ENCODE measurements around the gene FHIT. TPM values are rescaled to one million over a fixed set of nuclear protein-coding genes. Genes with fewer than 3 reads are reported as not detected.

The FHIT gene
- total and polyA plus RNA-seq, 2 experiments from 2014 or later = 0.22 to 0.90 TPM

DNA sequence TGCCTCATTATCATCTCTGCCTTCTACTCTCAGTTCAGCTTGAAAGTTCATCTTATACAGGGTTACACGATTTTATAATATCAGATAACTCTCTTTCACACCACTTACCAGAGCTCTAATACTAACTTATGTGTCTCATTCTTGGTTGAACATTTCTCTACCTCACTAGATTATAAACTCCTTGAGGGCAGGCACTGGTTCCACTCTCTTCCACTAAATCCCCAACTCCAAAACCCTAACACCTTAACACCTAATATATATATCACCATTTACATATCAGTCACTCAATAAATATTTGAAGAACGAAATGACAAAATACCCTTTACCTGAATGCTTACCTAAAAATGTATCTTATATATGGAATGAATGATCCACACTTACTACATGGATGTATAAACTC lies 977.2 kb downstream of the FHIT start:
- Histone ChIP-seq H3K4me2 (ENCODE audit: unreplicated experiment) (no peak overlapping the region), H3K27ac (no peak overlapping the region), H3K27me3 (replicated peaks; ENCODE audit: insufficient read depth) (no peaks in the 10 kb centered on the region), H3K4me3 (no peak overlapping the region), H3K36me3 (ENCODE audit: low read depth) (no peaks in the 10 kb centered on the region), H3K9me3 (ENCODE audit: low read depth) (no peaks in the 10 kb centered on the region), H3K4me1 (ENCODE audit: insufficient read depth) (no peaks in the 10 kb centered on the region), H2AFZ (no peak overlapping the region), H3K9ac (no peak overlapping the region), H3K79me2 (ENCODE audit: insufficient read depth) (no peaks in the 10 kb centered on the region), H4K20me1 (ENCODE audit: insufficient read depth) (no peaks in the 10 kb centered on the region), H3F3A (ENCODE audit: insufficient read depth) (no peaks in the 10 kb centered on the region), H3K9me2 (ENCODE audit: insufficient read depth) (no peaks in the 10 kb centered on the region)
- TF ChIP-seq EZH2 (IDR thresholded peaks at IDR 0.05; ENCODE audit: insufficient read depth, poor library complexity, severe bottlenecking) = no peak
- no peak for TF ChIP-seq EZH2phosphoT487 (IDR thresholded peaks at IDR 0.05; ENCODE audit: insufficient read depth, low read depth)
- 30 to 47% methylated on average over 2 of the region's 2 CpGs for WGBS, 2 experiments (ENCODE audit: low coverage in 1 of 2, low lambda C conversion rate in 2 of 2, missing lambda C conversion rate in 2 of 2)
- in situ Hi-C loops (cut with MboI) = no loop called here
- no peak for DNase-seq

DNA sequence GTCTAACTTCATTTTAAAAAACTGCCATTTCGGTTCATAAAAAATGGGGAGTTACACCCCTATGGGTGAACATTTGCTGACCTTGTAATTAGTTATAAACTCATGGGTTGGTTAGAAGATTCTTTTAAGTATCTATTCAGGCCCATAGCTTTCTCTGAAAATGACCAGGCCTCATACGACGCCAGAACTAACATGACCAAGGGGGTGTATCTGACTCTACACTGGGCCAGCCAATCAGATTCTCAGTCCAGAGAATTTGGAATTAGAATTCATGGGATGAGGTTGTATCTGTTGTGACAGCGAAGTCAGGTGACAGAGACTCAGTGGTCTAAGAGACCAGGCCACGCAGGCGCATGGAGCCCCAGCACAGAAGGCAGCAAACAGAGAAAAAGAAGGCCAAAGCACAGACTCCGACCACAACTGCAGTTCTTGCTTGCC lies 981.4 kb downstream of the FHIT start:
- DNase-seq = no peak
- in situ Hi-C loops (cut with MboI) = no loop called here
- Histone ChIP-seq H3K4me1 (ENCODE audit: insufficient read depth) (no peaks in the 10 kb centered on the region), H3F3A (ENCODE audit: insufficient read depth) (no peaks in the 10 kb centered on the region), H3K9me3 (ENCODE audit: low read depth) (no peaks in the 10 kb centered on the region), H3K9ac (no peak overlapping the region), H3K27me3 (replicated peaks; ENCODE audit: insufficient read depth) (no peaks in the 10 kb centered on the region), H3K9me2 (ENCODE audit: insufficient read depth) (no peaks in the 10 kb centered on the region), H2AFZ (no peak overlapping the region), H4K20me1 (ENCODE audit: insufficient read depth) (no peaks in the 10 kb centered on the region), H3K79me2 (ENCODE audit: insufficient read depth) (no peaks in the 10 kb centered on the region), H3K4me2 (ENCODE audit: unreplicated experiment) (no peak overlapping the region), H3K36me3 (ENCODE audit: low read depth) (no peaks in the 10 kb centered on the region), H3K27ac (no peak overlapping the region), H3K4me3 (no peak overlapping the region)
- TF ChIP-seq EZH2 (IDR thresholded peaks at IDR 0.05; ENCODE audit: insufficient read depth, poor library complexity, severe bottlenecking) (no peak), EZH2phosphoT487 (IDR thresholded peaks at IDR 0.05; ENCODE audit: insufficient read depth, low read depth) (no peak)
- 74 to 83% methylated on average over 7 of the region's 7 CpGs for WGBS, 2 experiments (ENCODE audit: low coverage in 1 of 2, low lambda C conversion rate in 2 of 2, missing lambda C conversion rate in 2 of 2)

DNA sequence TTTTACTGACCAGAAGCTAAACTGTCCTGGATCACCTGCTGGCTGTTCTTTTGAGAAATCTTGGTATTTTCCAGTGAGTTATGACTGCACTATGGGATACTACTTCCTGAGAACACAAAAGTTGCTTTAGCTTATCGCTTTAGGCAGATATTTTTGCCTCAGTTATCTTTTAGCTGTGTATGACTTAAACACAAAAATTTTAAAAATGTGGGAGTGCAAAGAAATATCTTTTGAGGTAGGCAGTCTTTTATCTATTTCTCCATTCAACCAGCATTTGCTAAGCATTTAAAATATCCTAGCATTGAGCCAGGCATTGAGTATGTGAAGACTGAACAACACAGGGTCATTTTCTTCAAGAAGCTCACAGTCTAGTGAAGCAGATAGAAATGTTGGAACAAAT lies 981.9 kb downstream of the FHIT start:
- TF ChIP-seq EZH2phosphoT487 (IDR thresholded peaks at IDR 0.05; ENCODE audit: insufficient read depth, low read depth) = no peak
- no peak for TF ChIP-seq EZH2 (IDR thresholded peaks at IDR 0.05; ENCODE audit: insufficient read depth, poor library complexity, severe bottlenecking)

DNA sequence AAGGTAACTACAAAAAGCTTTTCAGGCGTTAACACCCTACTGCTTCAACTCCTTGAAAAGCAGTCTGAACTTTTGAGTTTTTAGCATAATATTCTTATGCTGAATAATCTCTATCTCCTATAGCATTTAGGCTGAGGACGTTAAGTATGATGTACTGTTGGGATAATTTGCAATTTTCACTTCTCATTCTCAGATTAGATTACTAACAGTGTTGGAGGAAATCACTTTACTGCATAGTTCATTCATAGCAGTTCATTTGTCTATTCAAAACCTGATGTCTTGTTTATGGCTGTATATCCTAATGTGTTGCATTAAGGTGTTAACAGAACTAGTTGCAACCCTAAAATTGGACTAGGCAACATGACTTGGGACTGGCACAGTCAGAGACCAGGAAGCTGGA lies 983.1 kb downstream of the FHIT start:
- Histone ChIP-seq H3K36me3 (ENCODE audit: low read depth) (no peaks in the 10 kb centered on the region), H3K4me3 (no peak overlapping the region), H2AFZ (no peak overlapping the region), H3K9ac (no peak overlapping the region), H3K27ac (no peak overlapping the region), H3K79me2 (ENCODE audit: insufficient read depth) (no peaks in the 10 kb centered on the region), H4K20me1 (ENCODE audit: insufficient read depth) (no peaks in the 10 kb centered on the region), H3F3A (ENCODE audit: insufficient read depth) (no peaks in the 10 kb centered on the region), H3K4me2 (ENCODE audit: unreplicated experiment) (no peak overlapping the region), H3K27me3 (replicated peaks; ENCODE audit: insufficient read depth) (no peaks in the 10 kb centered on the region), H3K9me2 (ENCODE audit: insufficient read depth) (no peaks in the 10 kb centered on the region), H3K4me1 (ENCODE audit: insufficient read depth) (no peaks in the 10 kb centered on the region), H3K9me3 (ENCODE audit: low read depth) (no peaks in the 10 kb centered on the region)
- WGBS, 2 experiments (ENCODE audit: low coverage in 1 of 2, low lambda C conversion rate in 2 of 2, missing lambda C conversion rate in 2 of 2) = 12 to 17% methylated on average over 2 of the region's 2 CpGs
- TF ChIP-seq EZH2 (IDR thresholded peaks at IDR 0.05; ENCODE audit: insufficient read depth, poor library complexity, severe bottlenecking) (no peak), EZH2phosphoT487 (IDR thresholded peaks at IDR 0.05; ENCODE audit: insufficient read depth, low read depth) (no peak)
- no peak for DNase-seq
- in situ Hi-C loops (cut with MboI) = no loop called here

More for the DNA sequence above, 981.9 kb downstream of the FHIT start:
- no peak overlapping the region for H3K9ac ChIP-seq
- no peaks in the 10 kb centered on the region for H3F3A ChIP-seq (ENCODE audit: insufficient read depth)
- no peak overlapping the region for H3K4me2 ChIP-seq (ENCODE audit: unreplicated experiment)
- H3K27me3 ChIP-seq (replicated peaks; ENCODE audit: insufficient read depth) = no peaks in the 10 kb centered on the region
- 87 to 93% methylated on average over 1 of the region's 1 CpG for WGBS, 2 experiments (ENCODE audit: low coverage in 1 of 2, low lambda C conversion rate in 2 of 2, missing lambda C conversion rate in 2 of 2)
- DNase-seq = no peak
- no peaks in the 10 kb centered on the region for H4K20me1 ChIP-seq (ENCODE audit: insufficient read depth)
- no peaks in the 10 kb centered on the region for H3K36me3 ChIP-seq (ENCODE audit: low read depth)
- in situ Hi-C loops (cut with MboI) = no loop called here
- H3K4me1 ChIP-seq (ENCODE audit: insufficient read depth) = no peaks in the 10 kb centered on the region
- no peaks in the 10 kb centered on the region for H3K9me3 ChIP-seq (ENCODE audit: low read depth)
- H3K79me2 ChIP-seq (ENCODE audit: insufficient read depth) = no peaks in the 10 kb centered on the region
- no peak overlapping the region for H3K4me3 ChIP-seq
- H3K27ac ChIP-seq = no peak overlapping the region
- H3K9me2 ChIP-seq (ENCODE audit: insufficient read depth) = no peaks in the 10 kb centered on the region
- no peak overlapping the region for H2AFZ ChIP-seq

DNA sequence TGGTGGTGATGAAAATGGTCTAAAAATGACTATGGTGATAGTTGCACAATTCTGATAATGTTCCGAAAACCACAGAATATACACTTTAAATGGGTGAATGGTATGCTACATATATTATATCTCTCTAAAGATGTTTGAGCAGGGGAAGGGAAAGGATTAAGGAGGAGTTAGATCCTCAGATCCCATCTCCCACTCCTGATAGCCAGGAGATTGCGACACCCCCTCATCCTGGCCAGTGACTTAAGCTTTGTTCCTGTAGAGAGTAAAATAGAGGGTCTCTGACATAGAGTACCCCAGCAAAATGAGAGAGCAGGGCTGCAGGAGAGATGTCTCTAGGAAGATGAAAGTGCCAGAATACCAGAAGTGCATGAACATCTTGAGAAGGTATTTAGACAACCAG lies 984.8 kb downstream of the FHIT start:
- Histone ChIP-seq H3K4me1 (ENCODE audit: insufficient read depth) (no peaks in the 10 kb centered on the region), H3K36me3 (ENCODE audit: low read depth) (no peaks in the 10 kb centered on the region), H4K20me1 (ENCODE audit: insufficient read depth) (no peaks in the 10 kb centered on the region), H3K9me3 (ENCODE audit: low read depth) (no peaks in the 10 kb centered on the region), H3K9ac (no peak overlapping the region), H2AFZ (no peak overlapping the region), H3K27me3 (replicated peaks; ENCODE audit: insufficient read depth) (no peaks in the 10 kb centered on the region), H3K4me3 (no peak overlapping the region), H3F3A (ENCODE audit: insufficient read depth) (no peaks in the 10 kb centered on the region), H3K27ac (no peak overlapping the region), H3K79me2 (ENCODE audit: insufficient read depth) (no peaks in the 10 kb centered on the region), H3K9me2 (ENCODE audit: insufficient read depth) (no peaks in the 10 kb centered on the region), H3K4me2 (ENCODE audit: unreplicated experiment) (no peak overlapping the region)
- TF ChIP-seq EZH2phosphoT487 (IDR thresholded peaks at IDR 0.05; ENCODE audit: insufficient read depth, low read depth) (no peak), EZH2 (IDR thresholded peaks at IDR 0.05; ENCODE audit: insufficient read depth, poor library complexity, severe bottlenecking) (no peak)
- no peak for DNase-seq
- WGBS, 2 experiments (ENCODE audit: low coverage in 1 of 2, low lambda C conversion rate in 2 of 2, missing lambda C conversion rate in 2 of 2) = 77 to 79% methylated on average over 2 of the region's 2 CpGs
- in situ Hi-C loops (cut with MboI) = no loop called here

All from GM23248 (cell line).